Mucosa of rectum (tissue), 2 donors: ENCODE data around the gene ELAVL3.
"Not testable (repeated sequence)": the region's sequence is repeated elsewhere in the genome, so short reads cannot be mapped to it uniquely, and the experiment has no call there.

Source experiments
- H3K27ac ChIP-seq, 2 donors: one replicate each; pipeline ENCODE4 v1.7.0; 2013; ENCODE audit warnings: inconsistent platforms in 2 of 2, low read depth in 2 of 2, low read length in 2 of 2
- H3K27me3 ChIP-seq, 2 donors: one replicate each; pipeline ENCODE4 v1.7.0; 2013; ENCODE audit warnings: low read length in 2 of 2; ENCODE audit not compliant: control insufficient read depth in 2 of 2, insufficient read depth in 2 of 2
- H3K36me3 ChIP-seq, 2 donors: one replicate each; pipeline ENCODE4 v1.7.0; 2013; ENCODE audit warnings: low read length in 2 of 2; ENCODE audit not compliant: control insufficient read depth in 2 of 2, insufficient read depth in 2 of 2
- H3K4me1 ChIP-seq, 2 donors: one replicate each; pipeline ENCODE4 v1.7.0; 2013; ENCODE audit warnings: low read length in 2 of 2, mild to moderate bottlenecking in 1 of 2; ENCODE audit not compliant: control insufficient read depth in 2 of 2, insufficient read depth in 2 of 2
- H3K4me3 ChIP-seq, 2 donors: one replicate each; pipeline ENCODE4 v1.7.0; 2013; ENCODE audit warnings: low read length in 2 of 2
- H3K9ac ChIP-seq, 2 donors: one replicate each; pipeline ENCODE4 v1.7.0; 2013; ENCODE audit warnings: low read length in 2 of 2, low read depth in 1 of 2, mild to moderate bottlenecking in 1 of 2
- H3K9me3 ChIP-seq, 2 donors: one replicate each; pipeline ENCODE4 v1.7.0; 2013; ENCODE audit warnings: low read length in 2 of 2; ENCODE audit not compliant: control insufficient read depth in 2 of 2
- donor health status: healthy.
- donor health status: Normal muscosa, but diverticular disease.

ELAVL3 gene

DNA sequence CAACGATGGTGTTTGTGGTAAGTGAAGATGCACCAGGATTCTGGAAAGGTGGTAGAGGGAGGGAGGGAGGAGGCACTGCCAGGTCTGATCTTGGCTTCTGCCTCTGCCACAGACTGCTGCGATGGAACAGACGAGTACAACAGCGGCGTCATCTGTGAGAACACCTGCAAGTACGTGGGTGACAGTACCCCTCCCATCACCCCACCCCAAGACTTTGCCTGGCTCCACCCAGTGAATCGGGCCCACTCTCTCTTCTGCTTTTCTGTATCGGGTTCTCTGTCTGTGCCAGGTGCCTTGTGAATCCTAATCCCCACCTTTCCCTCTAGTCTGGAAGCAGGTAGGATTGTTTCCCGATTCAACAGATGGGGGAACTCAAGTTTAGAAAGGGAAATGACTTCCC is 42.9 kb downstream of the ELAVL3 start:
- Histone ChIP-seq H3K4me1 (peaks cover 14 to 16% of the 10 kb centered on the region in 2 donors), H3K27me3 (no peaks in the 10 kb centered on the region), H3K27ac (no peak overlapping the region), H3K4me3 (no peak overlapping the region), H3K9me3 (no peaks in the 10 kb centered on the region), H3K36me3 (peaks cover 25 to 37% of the 10 kb centered on the region in 2 donors), H3K9ac (no peak overlapping the region)

DNA sequence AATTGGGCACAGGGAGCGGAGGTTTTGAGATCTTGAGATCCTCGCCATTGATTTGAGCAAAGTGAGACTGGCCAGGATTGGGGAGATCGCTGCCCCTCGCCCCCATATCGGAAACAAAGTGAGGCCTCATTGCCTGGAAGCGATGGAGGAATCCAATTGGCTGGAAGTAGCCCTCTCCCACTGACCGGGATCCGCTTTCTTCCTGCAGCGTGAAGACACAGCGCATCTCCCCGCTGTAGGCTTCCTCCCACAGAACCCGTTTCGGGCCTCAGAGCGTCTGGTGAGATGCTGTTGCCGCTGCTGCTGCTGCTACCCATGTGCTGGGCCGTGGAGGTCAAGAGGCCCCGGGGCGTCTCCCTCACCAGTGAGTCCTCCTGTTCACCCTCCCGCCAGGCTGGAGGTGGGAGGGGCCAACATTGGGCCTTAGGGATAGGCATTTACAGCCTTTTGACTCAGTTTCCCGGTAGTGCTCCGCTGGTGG is 45.0 kb downstream of the ELAVL3 start:
- no peaks in the 10 kb centered on the region for H3K9me3 ChIP-seq
- H3K4me3 ChIP-seq: peak overlapping the region; percentile 83 to 98
- peaks cover 14 to 16% of the 10 kb centered on the region in 2 donors for H3K4me1 ChIP-seq
- H3K36me3 ChIP-seq: peaks cover 15 to 21% of the 10 kb centered on the region in 2 donors
- peak overlapping the region; percentile 67 to 85 for H3K27ac ChIP-seq
- peak overlapping the region; percentile 73 to 94 for H3K9ac ChIP-seq
- no peaks in the 10 kb centered on the region for H3K27me3 ChIP-seq

DNA sequence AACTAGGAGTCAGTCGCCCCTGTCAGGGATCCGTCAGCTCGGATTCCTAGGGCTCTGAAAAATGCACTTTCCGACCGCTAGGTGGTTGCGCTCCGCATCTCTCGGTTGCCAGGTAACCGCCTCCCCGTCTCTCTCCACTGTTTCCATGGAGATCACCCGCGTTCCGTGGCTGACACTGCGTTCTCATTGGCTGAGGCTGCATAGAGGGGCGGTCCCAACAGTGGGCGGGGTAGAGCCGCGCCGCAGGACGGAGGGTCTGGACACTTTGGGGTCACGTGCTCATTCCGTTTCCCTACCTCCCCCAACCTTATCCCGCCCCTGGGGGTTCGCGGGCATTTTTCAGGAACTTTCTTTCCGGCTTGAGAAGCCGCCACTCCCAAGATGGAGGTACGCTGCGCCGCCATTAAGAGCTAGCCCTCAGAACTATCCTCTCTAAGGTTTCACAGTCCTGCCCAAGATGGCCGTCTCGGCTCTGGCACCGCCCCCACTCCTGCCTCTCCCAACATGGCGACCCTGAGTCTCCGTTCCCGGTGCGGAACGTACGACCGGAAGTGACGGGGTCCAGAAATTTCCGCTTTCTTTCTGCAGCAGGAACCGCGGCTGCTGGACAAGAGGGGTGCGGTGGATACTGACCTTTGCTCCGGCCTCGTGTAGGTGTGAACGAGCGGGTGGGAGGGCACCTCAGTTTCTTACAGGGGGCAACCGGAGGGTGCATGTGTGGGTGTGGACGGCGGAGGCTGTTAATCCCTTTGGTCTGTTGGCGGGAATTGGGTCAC is 45.6 kb downstream of the ELAVL3 start, which contains the start of the genes ODAD3 and PRKCSH:
TSS of gene ODAD3 (minus strand) at position 65 of the 776 bp plus-strand sequence. CDS start 105 bp downstream, outside the sequence.
TSS of gene PRKCSH (plus strand) at position 579 of the 776 bp plus-strand sequence. CDS start 483 bp downstream, outside the sequence.
- peaks cover 15 to 17% of the 10 kb centered on the region in 2 donors for H3K36me3 ChIP-seq
- peaks cover 0 to 2% of the 10 kb centered on the region in 2 donors for H3K27me3 ChIP-seq
- peak within 1 kb of the TSS; percentile 67 to 85 for H3K27ac ChIP-seq

DNA sequence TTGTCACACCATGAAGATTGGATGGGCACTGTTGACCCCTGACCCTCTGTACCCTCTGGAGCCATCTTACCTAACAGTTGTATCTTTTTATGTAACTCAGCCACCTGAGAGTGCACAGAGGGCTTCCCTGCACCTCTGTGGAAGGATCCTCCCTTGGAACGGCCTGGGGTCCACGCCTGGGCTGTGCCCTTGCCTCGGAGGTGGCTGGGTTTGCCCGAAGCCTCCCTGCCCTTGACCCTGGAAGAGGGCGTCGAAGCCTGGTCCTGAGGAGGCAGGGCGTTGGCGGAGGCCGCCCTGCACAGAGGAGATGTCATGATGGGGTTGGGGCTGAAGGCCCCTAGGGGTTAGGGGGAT is 46.2 kb downstream of the ELAVL3 start:
- H3K36me3 ChIP-seq: peaks cover 15 to 17% of the 10 kb centered on the region in 2 donors
- peaks cover 14 to 16% of the 10 kb centered on the region in 2 donors for H3K4me1 ChIP-seq
- H3K4me3 ChIP-seq: peak overlapping the region; percentile 56 to 98
- peak overlapping the region; percentile 65 to 85 for H3K27ac ChIP-seq
- peak overlapping the region; percentile 53 to 65 for H3K9ac ChIP-seq
- peaks cover 0 to 2% of the 10 kb centered on the region in 2 donors for H3K27me3 ChIP-seq
- H3K9me3 ChIP-seq: no peaks in the 10 kb centered on the region

More for the DNA sequence above, 45.6 kb downstream of the ELAVL3 start, which contains the start of the genes ODAD3 and PRKCSH:
- Histone ChIP-seq H3K9ac (peak within 1 kb of the TSS; percentile 73 to 94), H3K4me3 (peak within 1 kb of the TSS; percentile 83 to 98), H3K4me1 (peaks cover 14 to 16% of the 10 kb centered on the region in 2 donors), H3K9me3 (no peaks in the 10 kb centered on the region)

DNA sequence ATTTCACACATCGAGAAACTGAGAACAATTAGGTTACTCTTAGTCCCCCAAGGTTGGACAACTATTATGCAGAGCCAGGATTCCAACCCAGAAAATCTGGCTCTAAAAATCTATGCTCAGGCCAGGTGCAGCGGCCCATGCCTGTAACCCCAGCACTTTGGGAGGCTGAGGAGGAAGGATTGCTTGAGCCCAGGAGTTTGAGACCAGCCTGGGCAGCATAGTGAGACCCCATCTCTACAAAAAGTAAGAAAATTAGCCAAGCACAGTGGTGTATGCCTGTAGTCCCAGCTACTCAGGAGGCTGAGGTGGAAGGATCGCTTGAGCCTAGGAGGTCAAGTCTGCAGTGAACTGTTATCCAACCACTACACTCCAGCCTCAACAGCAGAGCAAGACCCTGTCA is 47.3 kb downstream of the ELAVL3 start:
- Histone ChIP-seq H3K4me1 (peaks cover 14 to 16% of the 10 kb centered on the region in 2 donors), H3K36me3 (peaks cover 9 to 15% of the 10 kb centered on the region in 2 donors)
- not testable (repeated sequence) for H3K4me3 ChIP-seq, H3K9me3 ChIP-seq, H3K27me3 ChIP-seq, H3K27ac ChIP-seq, H3K9ac ChIP-seq

DNA sequence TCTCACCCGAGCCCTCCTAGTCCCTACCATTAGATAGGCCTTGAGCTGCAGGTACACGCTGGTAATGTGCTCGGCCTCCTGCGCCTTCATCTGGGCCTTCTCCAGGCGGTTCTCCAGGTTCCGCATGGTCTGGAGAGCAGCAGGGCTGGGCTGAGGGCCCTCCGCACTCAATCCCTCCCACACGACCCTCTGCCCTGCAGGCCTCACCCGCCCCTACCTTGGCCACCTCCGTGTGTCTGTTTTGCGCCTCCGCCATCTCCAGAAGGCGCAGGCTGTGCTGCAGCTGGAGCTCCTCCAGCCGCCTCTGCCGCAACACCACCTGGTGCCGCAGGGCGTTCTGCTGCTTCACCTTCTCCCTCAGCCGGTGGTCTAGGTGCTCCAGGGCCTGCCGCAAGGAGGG is 54.2 kb downstream of the ELAVL3 start:
- H3K4me3 ChIP-seq: no peak overlapping the region
- peaks cover 13 to 15% of the 10 kb centered on the region in 2 donors for H3K27me3 ChIP-seq
- H3K36me3 ChIP-seq: no peaks in the 10 kb centered on the region
- H3K9ac ChIP-seq: no peak overlapping the region
- H3K4me1 ChIP-seq: peaks cover 0 to 3% of the 10 kb centered on the region in 2 donors
- H3K27ac ChIP-seq: no peak overlapping the region
- no peaks in the 10 kb centered on the region for H3K9me3 ChIP-seq

DNA sequence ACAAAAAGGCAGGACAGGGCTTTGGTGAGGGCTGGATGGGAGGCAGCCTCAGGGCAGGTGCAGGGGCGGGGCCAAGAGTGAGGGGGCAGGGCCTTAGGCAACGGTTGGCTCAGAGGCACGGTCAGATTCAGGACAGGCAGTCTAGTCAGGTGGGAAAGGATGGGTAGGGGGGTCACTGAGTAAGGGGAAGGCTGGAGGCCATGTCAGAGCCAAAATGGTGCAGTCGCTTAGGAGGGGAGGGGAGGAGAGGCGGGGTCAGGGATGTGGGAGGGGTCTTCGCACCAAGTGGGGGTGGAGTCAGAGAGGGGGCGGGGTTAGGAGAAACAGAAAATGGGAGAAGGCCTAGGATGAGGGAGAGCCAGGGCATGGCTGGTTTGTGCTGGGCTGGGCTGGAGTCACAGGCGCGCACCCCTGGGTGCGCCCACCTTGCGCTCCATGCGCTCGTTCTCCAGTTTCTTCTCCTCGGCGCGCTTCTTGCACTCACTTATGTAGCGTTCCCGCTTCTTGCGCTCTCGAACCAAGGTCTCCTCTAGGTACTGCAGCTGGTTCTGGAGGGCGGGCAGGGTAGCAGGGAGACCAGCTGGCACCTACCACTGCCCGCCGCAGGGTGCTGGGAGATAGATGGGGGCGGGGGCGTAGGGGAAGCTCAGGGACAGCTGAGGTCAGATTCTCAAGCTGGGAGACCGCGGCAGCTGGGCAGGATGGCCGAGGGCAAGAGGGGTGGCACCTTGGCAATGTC is 55.0 kb downstream of the ELAVL3 start:
- no peak overlapping the region for H3K27ac ChIP-seq
- H3K9ac ChIP-seq: no peak overlapping the region
- no peaks in the 10 kb centered on the region for H3K9me3 ChIP-seq
- H3K36me3 ChIP-seq: no peaks in the 10 kb centered on the region
- no peak overlapping the region for H3K4me3 ChIP-seq
- H3K27me3 ChIP-seq: peaks cover 19 to 22% of the 10 kb centered on the region in 2 donors
- H3K4me1 ChIP-seq: peaks cover 2 to 7% of the 10 kb centered on the region in 2 donors

DNA sequence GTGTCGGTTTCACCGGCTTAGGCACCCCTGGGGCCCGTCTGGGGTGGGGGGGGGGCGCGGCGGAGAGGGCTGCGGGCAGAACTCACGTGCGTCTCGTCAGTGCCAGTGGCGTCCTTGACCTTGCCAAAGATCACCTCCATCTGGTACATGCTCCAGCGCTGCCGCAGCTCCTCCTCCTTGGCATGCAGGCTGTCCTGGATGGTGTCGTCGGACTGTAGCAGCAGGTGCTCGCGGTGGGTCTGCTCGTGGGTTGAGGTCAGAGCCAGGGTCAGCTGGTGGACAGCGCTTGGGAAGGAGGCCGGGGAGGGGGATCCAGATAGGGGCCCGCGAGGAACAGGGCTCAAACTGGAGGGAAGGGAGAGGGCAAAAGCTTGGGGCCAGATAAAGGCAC is 57.1 kb downstream of the ELAVL3 start:
- Histone ChIP-seq H3K4me1 (peaks cover 3 to 13% of the 10 kb centered on the region in 2 donors), H3K27me3 (peaks cover 25 to 37% of the 10 kb centered on the region in 2 donors), H3K4me3 (no peak overlapping the region)

DNA sequence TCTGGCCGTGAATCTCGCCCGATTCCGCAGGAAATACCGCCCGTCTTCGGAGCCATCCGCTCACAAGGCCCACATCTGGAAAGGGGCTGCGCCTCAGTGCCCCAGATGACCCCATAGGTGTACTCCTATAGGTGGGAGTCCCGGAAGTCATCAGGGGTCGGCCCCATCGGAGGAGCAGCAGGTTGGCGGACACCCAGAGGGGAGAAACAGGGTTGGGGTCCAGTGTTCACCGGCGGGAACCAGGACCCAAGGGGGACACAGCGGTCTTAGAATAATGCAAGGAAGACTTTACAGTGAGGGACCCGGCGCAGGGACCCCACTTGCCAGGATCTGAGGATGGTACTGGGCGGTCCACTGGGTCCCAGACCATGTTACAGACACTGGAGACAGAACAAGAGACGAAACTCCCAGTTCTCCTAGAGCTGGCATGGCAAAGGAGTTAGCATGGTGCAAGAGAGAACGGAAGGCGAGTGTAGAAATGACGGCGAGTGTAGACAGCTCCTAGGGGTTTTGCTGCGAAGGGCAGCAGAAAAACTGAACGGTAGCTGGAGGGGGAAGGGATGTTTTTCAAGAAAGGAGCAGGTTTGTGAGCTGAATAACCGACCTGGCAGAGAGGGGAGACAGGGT is 57.6 kb downstream of the ELAVL3 start:
- Histone ChIP-seq H3K27me3 (peaks cover 27 to 37% of the 10 kb centered on the region in 2 donors), H3K9ac (no peak overlapping the region), H3K36me3 (no peaks in the 10 kb centered on the region), H3K4me1 (peaks cover 3 to 15% of the 10 kb centered on the region in 2 donors), H3K9me3 (no peaks in the 10 kb centered on the region), H3K27ac (no peak overlapping the region), H3K4me3 (no peak overlapping the region)

More for the DNA sequence above, 57.1 kb downstream of the ELAVL3 start:
- no peaks in the 10 kb centered on the region for H3K36me3 ChIP-seq
- no peak overlapping the region for H3K27ac ChIP-seq
- H3K9me3 ChIP-seq: no peaks in the 10 kb centered on the region
- no peak overlapping the region for H3K9ac ChIP-seq
